K562 (cell line): ENCODE results near the gene DDX39A. TPM values are rescaled to one million over a fixed set of nuclear protein-coding genes. Genes with fewer than 3 reads are reported as not detected.
A peak's percentile ranks its signal among the peaks of the same experiment; 100 is the strongest.

Experiments
- CBX2 ChIP-seq: fragments of 200-600 bp; sonication (generic); IDR thresholded peaks from one replicate; pipeline ENCODE4 v1.6.1; 2012; ENCODE audit warnings: mild to moderate bottlenecking, low read length, inconsistent platforms; ENCODE audit not compliant: insufficient read depth, poor library complexity, severe bottlenecking
- CBX8 ChIP-seq: fragments of 200-600 bp; sonication (generic); IDR thresholded peaks from 2 replicates; pipeline ENCODE4 v1.6.1; 2012; ENCODE audit warnings: borderline replicate concordance, mixed run types, low read depth, mild to moderate bottlenecking, moderate library complexity, mixed read lengths, low read length, control low read depth, inconsistent platforms; ENCODE audit not compliant: poor library complexity, severe bottlenecking; ENCODE audit errors: extremely low read depth
- ELF4 ChIP-seq: fragments of 450-650 bp; formaldehyde crosslinking; IDR thresholded peaks from 2 replicates; pipeline ENCODE4 v1.4.0; 2022; ENCODE audit warnings: missing genetic modification characterization
- HMG20A ChIP-seq: fragments of 450-650 bp; formaldehyde crosslinking; conservative IDR thresholded peaks from 2 replicates; pipeline ENCODE4 v1.4.0; 2020; ENCODE audit warnings: mild to moderate bottlenecking, mixed read lengths
- HNRNPK ChIP-seq: fragments of 200-400 bp; formaldehyde crosslinking; IDR thresholded peaks from one replicate; pipeline ENCODE4 v1.6.1; 2018; ENCODE audit warnings: mild to moderate bottlenecking, low read depth, low read length; ENCODE audit not compliant: poor library complexity, severe bottlenecking
- MYC ChIP-seq, 2 experiments: fragments of 250-450 bp in 1 of 2; sonication (Bioruptor Pico) in 1 of 2; IDR thresholded peaks; 2 replicates each; pipeline versions ENCODE4 v1.5.1 to v1.6.1; 2012 to 2021; ENCODE audit warnings: low read depth in 2 of 2, borderline replicate concordance in 1 of 2, improper control_type of control experiment in 1 of 2, low read length in 1 of 2, mild to moderate bottlenecking in 1 of 2, moderate library complexity in 1 of 2
- MYNN ChIP-seq, 2 experiments: sonication (generic); formaldehyde crosslinking in 1 of 2; IDR thresholded peaks; 2 replicates each; pipeline versions ENCODE4 v1.5.0 to v1.6.1; 2016 to 2020; ENCODE audit warnings: antibody characterized with exemption in 1 of 2, missing genetic modification reagents in 1 of 2
- NFATC3 ChIP-seq: fragments of 450-650 bp; IDR thresholded peaks from 2 replicates; pipeline ENCODE4 v1.6.1; 2017; ENCODE audit warnings: mild to moderate bottlenecking
- POLR2AphosphoS5 ChIP-seq: IDR thresholded peaks from 2 replicates; pipeline ENCODE4 v1.6.1; 2011; ENCODE audit warnings: mild to moderate bottlenecking, low read depth, low read length, moderate library complexity; ENCODE audit not compliant: control insufficient read depth, insufficient read depth
- RAD51 ChIP-seq: fragments of 450-650 bp; IDR thresholded peaks from 2 replicates; pipeline ENCODE4 v1.7.1; 2016; ENCODE audit warnings: low read depth, mild to moderate bottlenecking, borderline replicate concordance
- RFX1 ChIP-seq: fragments of 450-650 bp; IDR thresholded peaks from 2 replicates; pipeline ENCODE4 v1.6.1; 2016; ENCODE audit warnings: mild to moderate bottlenecking, moderate library complexity
- SMAD3 ChIP-seq: fragments of 450-650 bp; formaldehyde crosslinking; conservative IDR thresholded peaks from 2 replicates; pipeline ENCODE4 v1.4.0; 2020; ENCODE audit warnings: mild to moderate bottlenecking
- TEAD4 ChIP-seq, 2 experiments: sonication (generic) in 1 of 2; formaldehyde crosslinking in 1 of 2; IDR thresholded peaks; 2 replicates each; pipeline versions ENCODE4 v1.6.1 to v1.8.0; 2012 to 2022; ENCODE audit warnings: borderline replicate concordance in 1 of 2, inconsistent platforms in 1 of 2, low read length in 1 of 2, mild to moderate bottlenecking in 1 of 2, missing genetic modification reagents in 1 of 2
- TSC22D4 ChIP-seq: fragments of 450-650 bp; IDR thresholded peaks from 2 replicates; pipeline ENCODE4 v1.6.1; 2016; ENCODE audit warnings: missing genetic modification characterization, missing biosample characterization, control low read depth
- U2AF1 ChIP-seq: fragments of 200-400 bp; formaldehyde crosslinking; optimal IDR thresholded peaks from 2 replicates; pipeline ENCODE3; 2017; ENCODE audit warnings: mild to moderate bottlenecking, low read depth, low read length, moderate library complexity
- ZNF668 ChIP-seq: fragments of 250-450 bp; sonication (Bioruptor Pico); IDR thresholded peaks from 2 replicates; pipeline ENCODE4 v1.8.0; 2022; ENCODE audit warnings: mild to moderate bottlenecking, inconsistent platforms
- polyA plus RNA-seq, 8 experiments: library from polyadenylated mRNA; depleted of rRNA in 4 of 8; stranded (reverse) in 5 of 8; unstranded in 3 of 8; fragments of >200 nt; fragmentation: Nextera tagmentation in 2 of 8; fragmentation: Illumina TruSeq in 1 of 8; extraction: Ambion mirVana in 2 of 8; extraction: Trizol in 1 of 8; gene quantifications; 2 replicates each; pipeline versions ENCODE4 v1.2.1 to v1.2.3, GENCODE V29; 2011 to 2014; ENCODE audit warnings: inconsistent platforms in 1 of 8, missing spikeins in 1 of 8
- total RNA-seq, 7 experiments: library from RNA; depleted of rRNA in 6 of 7; stranded (reverse); fragments of >200 nt in 6 of 7; fragmentation: Illumina TruSeq in 2 of 7; extraction: Trizol in 2 of 7; gene quantifications; 2 replicates each; pipeline versions ENCODE4 v1.2.1 to v1.2.3, GENCODE V29; 2011 to 2021; ENCODE audit warnings: low replicate concordance in 1 of 7
- TF ChIP-seq, protein P1 (sequence below): fragments of 250-450 bp; sonication (Bioruptor Pico); IDR thresholded peaks from 2 replicates; pipeline ENCODE4 v1.8.0; 2021; ENCODE audit warnings: moderate library complexity, mild to moderate bottlenecking, inconsistent platforms
- TF ChIP-seq, protein P2 (sequence below): fragments of 450-650 bp; formaldehyde crosslinking; IDR thresholded peaks from 2 replicates; pipeline ENCODE4 v1.4.0; 2022; ENCODE audit warnings: missing genetic modification characterization
- TF ChIP-seq, protein P3 (sequence below): fragments of 450-650 bp; IDR thresholded peaks from 2 replicates; pipeline ENCODE4 v1.6.1; 2016; ENCODE audit warnings: low read depth, mild to moderate bottlenecking, moderate library complexity
- TF ChIP-seq, protein P4 (sequence below): fragments of 200-800 bp; sonication (Bioruptor generic); IDR thresholded peaks from 2 replicates; pipeline ENCODE4 v1.6.1; 2017; ENCODE audit warnings: missing genetic modification characterization, missing compliant biosample characterization

Gene DDX39A
- total and polyA plus RNA-seq, 9 of the 15 experiments (the other 6 are each of a cell fraction or from before 2014, with no cell fraction given) = 90.3 to 250 (median 188) TPM

DNA sequence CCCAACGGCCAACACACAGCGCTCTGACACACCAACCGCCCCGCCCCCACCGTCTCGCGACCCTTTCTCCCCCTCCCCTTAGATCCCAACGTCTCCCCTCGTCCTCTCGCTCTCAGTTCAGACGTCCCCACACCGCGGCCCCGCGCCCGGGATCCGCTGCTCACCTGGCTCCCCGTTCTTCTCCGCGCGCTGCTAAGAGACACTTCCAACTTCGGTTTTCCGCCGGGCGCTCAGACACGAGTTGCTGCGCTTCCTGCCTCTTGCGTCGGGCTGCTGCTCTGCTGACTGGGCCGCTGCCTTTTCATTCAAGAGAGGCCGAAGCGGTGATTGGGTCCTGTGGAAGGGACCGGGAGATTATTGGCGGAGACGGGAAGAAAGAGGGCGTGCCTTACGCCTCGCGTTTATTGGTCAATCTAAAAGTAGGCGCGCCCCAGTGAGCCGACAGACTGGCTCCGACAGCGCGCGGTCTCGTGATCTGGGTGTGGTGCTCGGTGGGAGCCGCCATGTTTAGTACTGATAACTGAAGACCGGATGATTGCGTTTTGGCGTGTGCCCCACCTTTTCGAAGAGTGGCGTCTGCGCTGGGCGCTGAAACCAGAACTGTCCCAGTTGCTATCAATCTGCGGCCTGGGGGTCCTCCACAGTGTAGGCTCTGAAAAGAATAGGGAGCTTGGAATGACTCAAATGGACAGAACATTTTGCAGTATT lies at the start of gene DDX39A (continued):
- TF ChIP-seq CBX8 (no peak), RAD51 (peak; percentile 76; the same call in 1 of the 2 replicates), TEAD4 (IDR thresholded peaks at IDR 0.05; ENCODE audit: low read length) (no peak; the same call in none of the 2 replicates), TEAD4 (CRISPR knock-in tag; IDR thresholded peaks at IDR 0.05; ENCODE audit: borderline replicate concordance) (no peak), TSC22D4 (no peak), CBX2 (no peak), ELF4 (CRISPR knock-in tag) (peak; percentile 91; the same call in 1 of the 2 replicates), HMG20A (CRISPR knock-in tag) (no peak), HNRNPK (no peak), MYNN (IDR thresholded peaks at IDR 0.05) (0 out of 2 replicates have a peak, but pooled peaks have one; percentile 32), MYNN (CRISPR knock-in tag; IDR thresholded peaks at IDR 0.05) (no peak), MYC (IDR thresholded peaks at IDR 0.05; ENCODE audit: low read depth, low read length) (peak; percentile 95), MYC (CRISPR knock-in tag; IDR thresholded peaks at IDR 0.05; ENCODE audit: borderline replicate concordance, low read depth) (no peak), ZNF668 (CRISPR knock-in tag) (no peak), POLR2AphosphoS5 (peak; percentile 88), SMAD3 (CRISPR knock-in tag) (no peak), RFX1 (no peak; the same call in 1 of the 2 replicates), NFATC3 (no peak), U2AF1 (no peak)
- TF ChIP-seq, protein P1, sequence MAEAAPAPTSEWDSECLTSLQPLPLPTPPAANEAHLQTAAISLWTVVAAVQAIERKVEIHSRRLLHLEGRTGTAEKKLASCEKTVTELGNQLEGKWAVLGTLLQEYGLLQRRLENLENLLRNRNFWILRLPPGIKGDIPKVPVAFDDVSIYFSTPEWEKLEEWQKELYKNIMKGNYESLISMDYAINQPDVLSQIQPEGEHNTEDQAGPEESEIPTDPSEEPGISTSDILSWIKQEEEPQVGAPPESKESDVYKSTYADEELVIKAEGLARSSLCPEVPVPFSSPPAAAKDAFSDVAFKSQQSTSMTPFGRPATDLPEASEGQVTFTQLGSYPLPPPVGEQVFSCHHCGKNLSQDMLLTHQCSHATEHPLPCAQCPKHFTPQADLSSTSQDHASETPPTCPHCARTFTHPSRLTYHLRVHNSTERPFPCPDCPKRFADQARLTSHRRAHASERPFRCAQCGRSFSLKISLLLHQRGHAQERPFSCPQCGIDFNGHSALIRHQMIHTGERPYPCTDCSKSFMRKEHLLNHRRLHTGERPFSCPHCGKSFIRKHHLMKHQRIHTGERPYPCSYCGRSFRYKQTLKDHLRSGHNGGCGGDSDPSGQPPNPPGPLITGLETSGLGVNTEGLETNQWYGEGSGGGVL = no peak
- TF ChIP-seq, protein P2, sequence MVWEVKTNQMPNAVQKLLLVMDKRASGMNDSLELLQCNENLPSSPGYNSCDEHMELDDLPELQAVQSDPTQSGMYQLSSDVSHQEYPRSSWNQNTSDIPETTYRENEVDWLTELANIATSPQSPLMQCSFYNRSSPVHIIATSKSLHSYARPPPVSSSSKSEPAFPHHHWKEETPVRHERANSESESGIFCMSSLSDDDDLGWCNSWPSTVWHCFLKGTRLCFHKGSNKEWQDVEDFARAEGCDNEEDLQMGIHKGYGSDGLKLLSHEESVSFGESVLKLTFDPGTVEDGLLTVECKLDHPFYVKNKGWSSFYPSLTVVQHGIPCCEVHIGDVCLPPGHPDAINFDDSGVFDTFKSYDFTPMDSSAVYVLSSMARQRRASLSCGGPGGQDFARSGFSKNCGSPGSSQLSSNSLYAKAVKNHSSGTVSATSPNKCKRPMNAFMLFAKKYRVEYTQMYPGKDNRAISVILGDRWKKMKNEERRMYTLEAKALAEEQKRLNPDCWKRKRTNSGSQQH (CRISPR knock-in tag) = 0 out of 2 replicates have a peak, but pooled peaks have one; percentile 27
- TF ChIP-seq, protein P3, sequence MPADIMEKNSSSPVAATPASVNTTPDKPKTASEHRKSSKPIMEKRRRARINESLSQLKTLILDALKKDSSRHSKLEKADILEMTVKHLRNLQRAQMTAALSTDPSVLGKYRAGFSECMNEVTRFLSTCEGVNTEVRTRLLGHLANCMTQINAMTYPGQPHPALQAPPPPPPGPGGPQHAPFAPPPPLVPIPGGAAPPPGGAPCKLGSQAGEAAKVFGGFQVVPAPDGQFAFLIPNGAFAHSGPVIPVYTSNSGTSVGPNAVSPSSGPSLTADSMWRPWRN = no peak; the same call in 1 of the 2 replicates
- TF ChIP-seq, protein P4, sequence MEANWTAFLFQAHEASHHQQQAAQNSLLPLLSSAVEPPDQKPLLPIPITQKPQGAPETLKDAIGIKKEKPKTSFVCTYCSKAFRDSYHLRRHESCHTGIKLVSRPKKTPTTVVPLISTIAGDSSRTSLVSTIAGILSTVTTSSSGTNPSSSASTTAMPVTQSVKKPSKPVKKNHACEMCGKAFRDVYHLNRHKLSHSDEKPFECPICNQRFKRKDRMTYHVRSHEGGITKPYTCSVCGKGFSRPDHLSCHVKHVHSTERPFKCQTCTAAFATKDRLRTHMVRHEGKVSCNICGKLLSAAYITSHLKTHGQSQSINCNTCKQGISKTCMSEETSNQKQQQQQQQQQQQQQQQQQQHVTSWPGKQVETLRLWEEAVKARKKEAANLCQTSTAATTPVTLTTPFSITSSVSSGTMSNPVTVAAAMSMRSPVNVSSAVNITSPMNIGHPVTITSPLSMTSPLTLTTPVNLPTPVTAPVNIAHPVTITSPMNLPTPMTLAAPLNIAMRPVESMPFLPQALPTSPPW = peak; percentile 61
